Natural killer cell (primary cell): Measurements from ENCODE around the gene SLC13A4. TPM values are rescaled to one million over a fixed set of nuclear protein-coding genes. Genes with fewer than 3 reads are reported as not detected.
"Not testable (repeated sequence)": the region's sequence is repeated elsewhere in the genome, so short reads cannot be mapped to it uniquely, and the experiment has no call there.

Experiments used
- ATAC-seq, 3 donors: fragments of 150-1000 bp in 2 of 3; fragments of 200-7000 bp in 1 of 3; cut with Tn5 transposase; 1 replicate in 1 of 3; 2 replicates in 2 of 3; pipeline ENCODE4 v1.10.0; 2021; ENCODE audit warnings: mild to moderate bottlenecking in 2 of 3, moderate library complexity in 2 of 3
- DNase-seq, 2 donors: peaks; one replicate each; pipeline versions ENCODE4 v3.0.0 to v3.0.0-alpha.2; 2013 to 2021; ENCODE audit warnings: mixed read lengths in 1 of 2
- H3K27ac ChIP-seq: one replicate; pipeline ENCODE4 v1.5.1; 2013; ENCODE audit warnings: mild to moderate bottlenecking, low read length
- H3K27me3 ChIP-seq: one replicate; pipeline ENCODE4 v1.6.1; 2013; ENCODE audit warnings: low read length; ENCODE audit not compliant: control insufficient read depth, insufficient read depth
- H3K36me3 ChIP-seq: one replicate; pipeline ENCODE4 v1.6.1; 2013; ENCODE audit warnings: low read length; ENCODE audit not compliant: control insufficient read depth, insufficient read depth
- H3K4me1 ChIP-seq: one replicate; pipeline ENCODE4 v1.6.1; 2013; ENCODE audit warnings: low read length; ENCODE audit not compliant: control insufficient read depth, insufficient read depth
- H3K4me3 ChIP-seq: one replicate; pipeline ENCODE4 v1.5.1; 2013; ENCODE audit warnings: low read length
- H3K9me3 ChIP-seq: one replicate; pipeline ENCODE4 v1.6.1; 2013; ENCODE audit warnings: low read length; ENCODE audit not compliant: control insufficient read depth, insufficient read depth
- H3K27ac Mint-ChIP-seq, 2 donors: one replicate each; pipeline ENCODE4 v1.8.0; 2022; ENCODE audit warnings: mild to moderate bottlenecking in 2 of 2, mixed read lengths in 2 of 2, moderate library complexity in 1 of 2
- H3K27me3 Mint-ChIP-seq, 2 donors: one replicate each; pipeline ENCODE4 v1.8.0; 2022; ENCODE audit warnings: low read depth in 2 of 2, mixed read lengths in 2 of 2
- H3K36me3 Mint-ChIP-seq: one replicate; pipeline ENCODE4 v1.8.0; 2022; ENCODE audit warnings: mixed read lengths
- H3K4me1 Mint-ChIP-seq, 2 donors: one replicate each; pipeline ENCODE4 v1.8.0; 2022; ENCODE audit warnings: mixed read lengths in 2 of 2
- H3K4me3 Mint-ChIP-seq: one replicate; pipeline ENCODE4 v1.8.0; 2022; ENCODE audit warnings: mild to moderate bottlenecking, moderate library complexity, mixed read lengths
- H3K9me3 Mint-ChIP-seq, 2 donors: one replicate each; pipeline ENCODE4 v1.8.0; 2022; ENCODE audit warnings: mixed read lengths in 2 of 2
- CTCF ChIP-seq: fragments of 200-600 bp; IDR thresholded peaks from one replicate; pipeline ENCODE4 v1.8.0; 2022; ENCODE audit warnings: antibody characterized with exemption
- WGBS: methylation state at CpG from one replicate; pipeline ENCODE4 v1.1.7; 2013; ENCODE audit warnings: missing lambda C conversion rate; ENCODE audit not compliant: insufficient coverage; 5-methylcytosine and 5-hydroxymethylcytosine counted together
- intact Hi-C: fragments of 100-400 bp; cut with micrococcal nuclease; formaldehyde crosslinking; loops from one replicate; pipeline ENCODE4 v1.14.2; 2022
- total RNA-seq, 4 donors: library from RNA; stranded (reverse); fragments of 120-200 nt in 1 of 4; gene quantifications; one replicate each; pipeline versions ENCODE4 v1.2.3 to v1.2.4, GENCODE V29; 2013 to 2022

The SLC13A4 gene
- total RNA-seq, 3 donors from 2014 or later (not counting 1 experiment from before 2014, with no cell fraction given), result not detected

GRCh38 chr7:135743907-135744731 is 16.1 kb upstream of the SLC13A4 start:
- DNase-seq (no peak), ATAC-seq (no peak)
- Mint-ChIP-seq H3K4me3 (no peak overlapping the region), H3K9me3 (no peaks in the 10 kb centered on the region), H3K36me3 (no peaks in the 10 kb centered on the region), H3K27ac (no peak overlapping the region), H3K27me3 (peaks cover 4 to 12% of the 10 kb centered on the region in 2 donors), H3K4me1 (no peaks in the 10 kb centered on the region)
- TF ChIP-seq CTCF, result no peak
- WGBS, result 84% methylated on average over 11 of the region's 14 CpGs
- Histone ChIP-seq H3K4me1 (no peaks in the 10 kb centered on the region), H3K9me3 (no peaks in the 10 kb centered on the region), H3K36me3 (no peaks in the 10 kb centered on the region), H3K27me3 (no peaks in the 10 kb centered on the region), H3K27ac (no peak overlapping the region), H3K4me3 (no peak overlapping the region)
- intact Hi-C loops, result no loop called here

GRCh38 chr7:135742371-135742770 is 14.4 kb upstream of the SLC13A4 start:
- peaks cover 4 to 12% of the 10 kb centered on the region in 2 donors for H3K27me3 Mint-ChIP-seq
- Histone ChIP-seq H3K27me3 (no peaks in the 10 kb centered on the region), H3K27ac (no peak overlapping the region), H3K4me3 (no peak overlapping the region), H3K4me1 (no peaks in the 10 kb centered on the region), H3K36me3 (no peaks in the 10 kb centered on the region), H3K9me3 (no peaks in the 10 kb centered on the region)
- ATAC-seq, result no peak
- no peak overlapping the region for H3K4me3 Mint-ChIP-seq
- no peaks in the 10 kb centered on the region for H3K9me3 Mint-ChIP-seq
- intact Hi-C loops, result no loop called here
- no peak for TF ChIP-seq CTCF
- WGBS, result 88% methylated on average over 4 of the region's 4 CpGs
- no peak overlapping the region for H3K27ac Mint-ChIP-seq
- no peaks in the 10 kb centered on the region for H3K36me3 Mint-ChIP-seq
- no peaks in the 10 kb centered on the region for H3K4me1 Mint-ChIP-seq
- no peak for DNase-seq

GRCh38 chr7:135741905-135742304 is 13.9 kb upstream of the SLC13A4 start:
- no peak for TF ChIP-seq CTCF
- Histone ChIP-seq H3K4me3 (no peak overlapping the region), H3K27me3 (no peaks in the 10 kb centered on the region), H3K36me3 (no peaks in the 10 kb centered on the region), H3K27ac (no peak overlapping the region), H3K4me1 (no peaks in the 10 kb centered on the region), H3K9me3 (no peaks in the 10 kb centered on the region)
- ATAC-seq (no peak), DNase-seq (no peak)
- intact Hi-C loops, result no loop called here
- Mint-ChIP-seq H3K4me1 (no peaks in the 10 kb centered on the region), H3K27me3 (peaks cover 4 to 12% of the 10 kb centered on the region in 2 donors), H3K4me3 (no peak overlapping the region), H3K36me3 (no peaks in the 10 kb centered on the region), H3K27ac (no peak overlapping the region), H3K9me3 (no peaks in the 10 kb centered on the region)
- WGBS, result 64% methylated on average over 2 of the region's 2 CpGs

- intact Hi-C loops, result no loop called here
- H3K27me3 ChIP-seq, result no peaks in the 10 kb centered on the region
- no peak overlapping the region for H3K4me3 ChIP-seq
- H3K4me1 ChIP-seq, result no peaks in the 10 kb centered on the region
- 91% methylated on average over 3 of the region's 3 CpGs for WGBS
- ATAC-seq, result no peak
- Mint-ChIP-seq H3K36me3 (no peaks in the 10 kb centered on the region), H3K4me1 (no peaks in the 10 kb centered on the region), H3K4me3 (no peak overlapping the region), H3K9me3 (no peaks in the 10 kb centered on the region), H3K27me3 (peaks cover 4 to 12% of the 10 kb centered on the region in 2 donors), H3K27ac (no peak overlapping the region)
- H3K36me3 ChIP-seq, result no peaks in the 10 kb centered on the region
- no peak for TF ChIP-seq CTCF
- H3K27ac ChIP-seq, result no peak overlapping the region
- H3K9me3 ChIP-seq, result no peaks in the 10 kb centered on the region
- no peak for DNase-seq
These were observed 12.9 kb upstream of the SLC13A4 start for GRCh38 chr7:135740889-135741288.

DNA sequence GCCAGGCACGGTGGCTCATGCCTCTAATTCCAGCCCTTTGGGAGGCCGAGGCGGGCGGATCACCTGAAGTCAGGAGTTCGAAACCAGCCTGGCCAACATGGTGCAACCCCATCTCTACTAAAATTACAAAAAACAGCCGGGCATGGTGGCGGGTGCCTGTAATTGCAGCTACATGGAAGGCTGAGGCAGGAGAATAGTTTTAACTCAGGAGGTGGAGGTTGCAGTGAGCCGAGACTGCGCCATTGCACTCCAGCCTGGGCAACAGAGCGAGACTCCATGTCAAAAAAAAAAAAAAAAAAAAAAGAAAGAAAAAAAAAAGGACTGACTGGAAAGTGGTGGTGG is 9.3 kb upstream of the SLC13A4 start:
- H3K4me3 ChIP-seq, H3K27ac Mint-ChIP-seq, H3K9me3 ChIP-seq, H3K9me3 Mint-ChIP-seq, H3K4me3 Mint-ChIP-seq, ATAC-seq, H3K27ac ChIP-seq, H3K36me3 ChIP-seq, H3K4me1 Mint-ChIP-seq, H3K27me3 Mint-ChIP-seq, DNase-seq, H3K36me3 Mint-ChIP-seq, intact Hi-C loops, H3K4me1 ChIP-seq, H3K27me3 ChIP-seq: not testable (repeated sequence)
- WGBS, result 90% methylated on average over 9 of the region's 10 CpGs
